Right lobe of liver (tissue), 6 donors: Measurements from ENCODE around the gene HSPA1L. TPM values are rescaled to one million over a fixed set of nuclear protein-coding genes. Genes with fewer than 3 reads are reported as not detected.
"Not testable (repeated sequence)": the region's sequence is repeated elsewhere in the genome, so short reads cannot be mapped to it uniquely, and the experiment has no call there.

Experiments
- ATAC-seq, 4 donors: fragments of 200-7000 bp; cut with Tn5 transposase; one replicate each; pipeline ENCODE4 v1.9.1; 2020; ENCODE audit warnings: mild to moderate bottlenecking in 4 of 4, moderate library complexity in 4 of 4
- DNase-seq, 3 donors: peaks; one replicate each; pipeline ENCODE4 v3.0.0-alpha.2; 2020
- H3K27ac ChIP-seq, 3 donors: fragments of 200-600 bp; one replicate each; pipeline ENCODE4 v1.8.0; 2022
- H3K27me3 ChIP-seq, 2 donors: fragments of 200-600 bp; one replicate each; pipeline ENCODE4 v1.8.0; 2022
- H3K36me3 ChIP-seq, 4 donors: fragments of 200-600 bp; sonication (generic) in 1 of 4; one replicate each; pipeline versions ENCODE4 v1.5.1 to v1.8.0; 2017 to 2022; ENCODE audit warnings: control low read depth in 1 of 4
- H3K4me1 ChIP-seq, 4 donors: fragments of 200-600 bp; sonication (generic) in 1 of 4; one replicate each; pipeline versions ENCODE4 v1.5.1 to v1.8.0; 2017 to 2022; ENCODE audit warnings: control low read depth in 1 of 4
- H3K4me3 ChIP-seq, 3 donors: fragments of 200-600 bp; one replicate each; pipeline ENCODE4 v1.8.0; 2022
- H3K9me3 ChIP-seq, 4 donors: fragments of 200-600 bp; sonication (generic) in 1 of 4; one replicate each; pipeline versions ENCODE4 v1.5.1 to v1.8.0; 2017 to 2022; ENCODE audit warnings: control low read depth in 1 of 4
- CTCF ChIP-seq, 4 donors: fragments of 200-600 bp in 3 of 4; fragments of 450-650 bp in 1 of 4; IDR thresholded peaks; one replicate each; pipeline versions ENCODE4 v1.5.1 to v1.8.0; 2016 to 2022; ENCODE audit warnings: antibody characterized with exemption in 4 of 4, mild to moderate bottlenecking in 2 of 4
- POLR2A ChIP-seq: fragments of 450-650 bp; IDR thresholded peaks from one replicate; pipeline ENCODE4 v1.6.1; 2017; ENCODE audit warnings: antibody characterized with exemption, mild to moderate bottlenecking
- WGBS: methylation state at CpG from one replicate; pipeline ENCODE4 v1.1.6; 2018; ENCODE audit warnings: low coverage, low lambda C conversion rate; ENCODE audit not compliant: insufficient coverage; ENCODE audit errors: missing lambda C conversion rate; 5-methylcytosine and 5-hydroxymethylcytosine counted together
- intact Hi-C, 2 donors: fragments of 100-400 bp; cut with DNase I; formaldehyde crosslinking; loops; one replicate each; pipeline versions ENCODE4 v1.11.2 to v1.14.1; 2022
- total RNA-seq, 6 experiments: library from RNA; depleted of rRNA in 2 of 6; stranded (reverse); fragments of >200 nt in 2 of 6; fragmentation: NEBNext Ultra II Directional in 3 of 6; extraction: Animal tissue kit (Norgen Biotek cat#: 25700) in 3 of 6; gene quantifications; one replicate each; pipeline versions ENCODE4 v1.1.0 to v1.2.4, GENCODE V29; 2016 to 2023
- donor health status: DM: no; HTN: yes; CAD: no.
- donor health status: DM: no; HTN: no; CAD: no.
- donor health status: DM: no; HTN: no; CAD: no.
- donor health status: DM: no; HTN: yes; CAD: no.
- donor health status: DM: no; HTN: yes; CAD: no.

HSPA1L gene
- total RNA-seq, 6 experiments from 2014 or later, result 0.37 to 1.2 (median 0.56) TPM

GRCh38 chr6:31817133-31817928 is 2.2 kb upstream of the HSPA1L start:
- H3K9me3 ChIP-seq, H3K36me3 ChIP-seq, intact Hi-C loops, H3K27me3 ChIP-seq: not testable (repeated sequence)
- DNase-seq (peak in 2 of 3 donors; percentile 71 to 81), ATAC-seq (peak in 3 of 4 donors; percentile 3 to 11 (median 6))
- WGBS, result 0% methylated on average over 7 of the region's 37 CpGs
- peak overlapping the region; percentile 68 to 100 (median 79) for H3K27ac ChIP-seq
- TF ChIP-seq CTCF (IDR thresholded peaks at IDR 0.05), result peak in 2 of 4 donors; percentile 5 to 8
- H3K4me3 ChIP-seq, result peak overlapping the region; percentile 35 to 59 (median 52)
- H3K4me1 ChIP-seq, result peaks cover 0 to 40% (median 17%) of the 10 kb centered on the region in 4 donors

DNA sequence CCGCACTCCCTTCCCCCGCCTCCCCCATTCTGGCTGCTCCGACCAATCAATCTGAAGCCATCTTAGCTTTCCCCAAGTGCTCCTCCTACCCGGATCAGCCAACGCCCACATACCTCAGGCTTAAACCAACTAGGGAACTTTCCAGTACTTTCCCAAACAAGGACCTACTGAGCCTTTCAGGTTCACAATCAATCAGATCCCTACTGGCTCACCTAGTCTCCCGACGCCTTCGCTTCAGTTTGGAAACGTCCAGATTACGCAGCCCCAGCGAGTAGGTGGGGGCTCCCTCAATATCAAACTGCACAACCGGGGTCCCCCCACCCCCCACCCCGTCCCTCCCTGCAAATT is 432 bp downstream of the HSPA1L start:
- no peaks in the 10 kb centered on the region for H3K36me3 ChIP-seq
- ATAC-seq, result peak; percentile 11 to 74 (median 42)
- peaks cover 0 to 21% (median 9%) of the 10 kb centered on the region in 4 donors for H3K4me1 ChIP-seq
- H3K27ac ChIP-seq, result peak overlapping the region; percentile 100
- H3K4me3 ChIP-seq, result peak overlapping the region; percentile 36 to 52 (median 52)
- H3K27me3 ChIP-seq, result no peaks in the 10 kb centered on the region
- DNase-seq, result peak; percentile 95 to 98 (median 97)
- WGBS, result 0% methylated on average over 13 of the region's 13 CpGs
- no peaks in the 10 kb centered on the region for H3K9me3 ChIP-seq
- intact Hi-C loops, result no loop called here
- TF ChIP-seq POLR2A (peak; percentile 39), CTCF (IDR thresholded peaks at IDR 0.05) (no peak)

GRCh38 chr6:31813465-31813849 is 1.6 kb downstream of the HSPA1L start:
- intact Hi-C loops, result no loop called here
- Histone ChIP-seq H3K4me1 (peaks cover 0 to 17% (median 7%) of the 10 kb centered on the region in 4 donors), H3K27me3 (no peaks in the 10 kb centered on the region), H3K36me3 (no peaks in the 10 kb centered on the region), H3K27ac (peak overlapping the region; percentile 100), H3K9me3 (no peaks in the 10 kb centered on the region), H3K4me3 (no peak overlapping the region)
- TF ChIP-seq CTCF (IDR thresholded peaks at IDR 0.05), result no peak
- no peak for TF ChIP-seq POLR2A
- DNase-seq (no peak), ATAC-seq (no peak)
- WGBS, result 92% methylated on average over 7 of the region's 7 CpGs

DNA sequence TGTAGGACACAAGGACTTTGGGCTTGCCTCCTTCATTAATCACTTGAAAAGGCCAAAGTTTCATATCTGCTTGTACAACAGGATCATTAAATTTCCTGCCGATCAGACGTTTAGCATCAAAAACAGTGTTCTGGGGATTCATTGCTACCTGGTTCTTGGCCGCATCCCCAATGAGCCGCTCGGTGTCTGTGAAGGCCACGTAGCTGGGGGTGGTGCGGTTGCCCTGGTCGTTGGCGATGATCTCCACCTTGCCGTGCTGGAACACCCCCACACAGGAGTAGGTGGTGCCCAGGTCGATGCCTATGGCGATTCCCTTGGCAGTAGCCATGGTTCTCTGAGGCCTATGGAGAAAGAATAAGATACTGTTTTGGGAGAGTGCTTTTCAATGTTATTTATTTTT is 3.4 kb downstream of the HSPA1L start:
- Histone ChIP-seq H3K9me3 (no peaks in the 10 kb centered on the region), H3K36me3 (no peaks in the 10 kb centered on the region), H3K4me1 (peaks cover 0 to 22% (median 11%) of the 10 kb centered on the region in 4 donors), H3K27me3 (no peaks in the 10 kb centered on the region), H3K27ac (no peak overlapping the region), H3K4me3 (no peak overlapping the region)
- ATAC-seq (no peak), DNase-seq (no peak)
- WGBS, result 60% methylated on average over 2 of the region's 12 CpGs
- intact Hi-C loops, result no loop called here
- TF ChIP-seq CTCF (IDR thresholded peaks at IDR 0.05), result no peak
- no peak for TF ChIP-seq POLR2A

- H3K36me3 ChIP-seq, H3K4me3 ChIP-seq, H3K9me3 ChIP-seq, ATAC-seq, H3K27me3 ChIP-seq, intact Hi-C loops, DNase-seq: not testable (repeated sequence)
- peak overlapping the region in 2 of 3 donors; percentile 8 to 58 for H3K27ac ChIP-seq
- WGBS, result 38% methylated on average over 10 of the region's 10 CpGs
- peaks cover 0 to 25% (median 12%) of the 10 kb centered on the region in 4 donors for H3K4me1 ChIP-seq
Observed at GRCh38 chr6:31808599-31808998, 6.5 kb downstream of the HSPA1L start.
